IMR-90 (cell line): ENCODE results near the gene SYT2. TPM values are rescaled to one million over a fixed set of nuclear protein-coding genes. Genes with fewer than 3 reads are reported as not detected.
"Not testable (repeated sequence)": the region's sequence is repeated elsewhere in the genome, so short reads cannot be mapped to it uniquely, and the experiment has no call there.

Experiments used
- ATAC-seq: fragments of 200-7000 bp; cut with Tn5 transposase; 2 replicates; pipeline ENCODE4 v1.9.1; 2020; ENCODE audit warnings: low read depth, mild to moderate bottlenecking, moderate library complexity
- BruUV-seq: library from RNA; stranded (reverse); fragments of 400-500 nt; replicated peaks from 2 replicates; lab custom pipeline; 2021; lab: Mats Ljungman, UMichigan
- CTCF ChIA-PET: fragments of 300-600 bp; formaldehyde crosslinking; extraction: SDS; loops from one replicate; lab custom pipeline; 2021; ENCODE audit warnings: antibody characterized with exemption; lab: Yijun Ruan, JAX
- POLR2A ChIA-PET: fragments of 300-600 bp; sonication (Branson Sonifier 250); formaldehyde crosslinking; loops from one replicate; lab custom pipeline; 2022; ENCODE audit warnings: antibody characterized with exemption; ENCODE audit not compliant: unreplicated experiment; lab: Charles Lee
- DNase-seq: peaks from one replicate; pipeline ENCODE4 v3.0.0; 2013
- H2AFZ ChIP-seq: replicated peaks from 2 replicates; pipeline ENCODE3; 2013; ENCODE audit warnings: low read length, mild to moderate bottlenecking; ENCODE audit not compliant: poor library complexity
- H2AK5ac ChIP-seq: 2 replicates; pipeline ENCODE4 v1.6.1; 2013; ENCODE audit warnings: low read depth, low read length, inconsistent platforms
- H2AK9ac ChIP-seq: replicated peaks from 2 replicates; pipeline ENCODE3; 2013; ENCODE audit warnings: mild to moderate bottlenecking, low read depth, low read length, moderate library complexity; ENCODE audit not compliant: poor library complexity
- H2BK120ac ChIP-seq: 2 replicates; pipeline ENCODE4 v1.6.1; 2013; ENCODE audit warnings: low read depth, low read length, inconsistent platforms
- H2BK15ac ChIP-seq: 3 replicates; pipeline ENCODE4 v1.6.1; 2013; ENCODE audit warnings: low read depth, low read length, inconsistent platforms
- H2BK20ac ChIP-seq: 2 replicates; pipeline ENCODE4 v1.6.1; 2013; ENCODE audit warnings: low read depth, mild to moderate bottlenecking, inconsistent platforms, low read length, moderate library complexity
- H2BK5ac ChIP-seq: 2 replicates; pipeline ENCODE4 v1.6.1; 2013; ENCODE audit warnings: mild to moderate bottlenecking, low read depth, low read length, inconsistent platforms; ENCODE audit not compliant: poor library complexity, severe bottlenecking
- H3K14ac ChIP-seq: replicated peaks from 2 replicates; pipeline ENCODE4 v1.6.1; 2013; ENCODE audit warnings: low read depth, low read length, inconsistent platforms
- H3K18ac ChIP-seq: 2 replicates; pipeline ENCODE4 v1.6.1; 2013; ENCODE audit warnings: low read depth, low read length, control low read depth
- H3K23ac ChIP-seq: 2 replicates; pipeline ENCODE4 v1.6.1; 2013; ENCODE audit warnings: low read depth, low read length, inconsistent platforms
- H3K27ac ChIP-seq: 2 replicates; pipeline ENCODE4 v1.5.1; 2013; ENCODE audit warnings: mild to moderate bottlenecking, control low read depth, low read length; ENCODE audit not compliant: insufficient read depth
- H3K27me3 ChIP-seq: 2 replicates; pipeline ENCODE4 v1.6.1; 2013; ENCODE audit warnings: low read length; ENCODE audit not compliant: control insufficient read depth, insufficient read depth
- H3K36me3 ChIP-seq: 2 replicates; pipeline ENCODE4 v1.6.1; 2013; ENCODE audit warnings: low read length, mixed read lengths; ENCODE audit not compliant: control insufficient read depth, insufficient read depth
- H3K4ac ChIP-seq: 2 replicates; pipeline ENCODE4 v1.6.1; 2013; ENCODE audit warnings: low read depth, low read length, inconsistent platforms
- H3K4me1 ChIP-seq: 2 replicates; pipeline ENCODE4 v1.6.1; 2013; ENCODE audit warnings: low read length, mixed read lengths; ENCODE audit not compliant: control insufficient read depth, insufficient read depth
- H3K4me2 ChIP-seq: 2 replicates; pipeline ENCODE4 v1.6.1; 2013; ENCODE audit warnings: low read depth, mild to moderate bottlenecking, control low read depth, low read length, moderate library complexity
- H3K4me3 ChIP-seq: 2 replicates; pipeline ENCODE4 v1.5.1; 2013; ENCODE audit warnings: low read depth, mild to moderate bottlenecking, control low read depth, low read length, moderate library complexity; ENCODE audit not compliant: insufficient read depth
- H3K56ac ChIP-seq: 2 replicates; pipeline ENCODE4 v1.6.1; 2013; ENCODE audit warnings: low read length, inconsistent platforms; ENCODE audit not compliant: insufficient read depth; ENCODE audit errors: extremely low read depth
- H3K79me1 ChIP-seq, 2 experiments: 2 replicates each; pipeline ENCODE4 v1.6.1; 2013; ENCODE audit warnings: low read length in 2 of 2, inconsistent platforms in 1 of 2, low read depth in 1 of 2
- H3K9ac ChIP-seq: 2 replicates; pipeline ENCODE4 v1.6.1; 2013; ENCODE audit warnings: low read depth, low read length, control low read depth
- H3K9me1 ChIP-seq: 2 replicates; pipeline ENCODE4 v1.6.1; 2013; ENCODE audit warnings: low read length, inconsistent platforms; ENCODE audit not compliant: insufficient read depth
- H3K9me3 ChIP-seq: 2 replicates; pipeline ENCODE4 v1.6.1; 2013; ENCODE audit warnings: low read length; ENCODE audit not compliant: control insufficient read depth, insufficient read depth
- H4K20me1 ChIP-seq: 2 replicates; pipeline ENCODE4 v1.6.1; 2013; ENCODE audit warnings: low read length, inconsistent platforms; ENCODE audit not compliant: insufficient read depth
- H4K5ac ChIP-seq: 2 replicates; pipeline ENCODE4 v1.6.1; 2013; ENCODE audit warnings: mild to moderate bottlenecking, low read depth, low read length, control low read depth
- H4K8ac ChIP-seq, 2 experiments: 2 replicates each; pipeline ENCODE4 v1.6.1; 2013; ENCODE audit warnings: low read depth in 2 of 2, low read length in 2 of 2, control low read depth in 1 of 2, inconsistent platforms in 1 of 2
- H4K91ac ChIP-seq: 2 replicates; pipeline ENCODE4 v1.6.1; 2013; ENCODE audit warnings: low read depth, low read length, inconsistent platforms; ENCODE audit not compliant: insufficient read depth
- MXI1 ChIP-seq: IDR thresholded peaks from 2 replicates; pipeline ENCODE4 v1.6.1; 2012; ENCODE audit warnings: low read depth, mild to moderate bottlenecking, low read length, moderate library complexity, borderline replicate concordance
- USF2 ChIP-seq: fragments of 150-350 bp; IDR thresholded peaks from 2 replicates; pipeline ENCODE4 v1.6.1; 2017; ENCODE audit warnings: mild to moderate bottlenecking, antibody characterized with exemption, low read length, low read depth
- WGBS, 2 experiments: methylation state at CpG; one replicate each; pipeline versions ENCODE4 v1.1.5 to v1.1.7; 2013; ENCODE audit warnings: missing lambda C conversion rate in 2 of 2; ENCODE audit not compliant: insufficient read length in 1 of 2; ENCODE audit errors: extremely low coverage in 2 of 2; 5-methylcytosine and 5-hydroxymethylcytosine counted together
- dilution Hi-C: fragments of 300-500 bp; cut with HindIII; formaldehyde crosslinking; loops from one replicate; pipeline ENCODE4 v1.14.3; 2018; ENCODE audit warnings: low sequenced_read_pairs; ENCODE audit not compliant: unreplicated experiment
- in situ Hi-C: fragments of 300-500 bp; cut with MboI; formaldehyde crosslinking; loops from 3 replicates; pipeline ENCODE4 v1.14.3; 2019; ENCODE audit warnings: low sequenced_read_pairs, inconsistent platforms, mixed read lengths
- intact Hi-C: fragments of 100-400 bp; cut with micrococcal nuclease; formaldehyde crosslinking; loops from 2 replicates; pipeline ENCODE4 v1.10.0; 2022
- polyA plus RNA-seq, 3 experiments: library from polyadenylated mRNA; depleted of rRNA; stranded (reverse); fragments of >200 nt; gene quantifications; 2 replicates each; pipeline ENCODE4 v1.2.3, GENCODE V29; 2012; ENCODE audit warnings: low replicate concordance in 1 of 3
- total RNA-seq: library from RNA; depleted of rRNA; stranded (reverse); fragments of >200 nt; gene quantifications from 2 replicates; pipeline ENCODE4 v1.2.3, GENCODE V29; 2012

Gene SYT2
- total and polyA plus RNA-seq, 2 of the 4 experiments (the other 2 are of a cell fraction) = under 0.01 TPM

GRCh38 chr1:202615501-202616354 is 94.5 kb downstream of the SYT2 start (continued):
- TF ChIP-seq USF2 (no peak), MXI1 (no peak)

- dilution Hi-C loops, H4K5ac ChIP-seq, H3K4me3 ChIP-seq, BruUV-seq, H3K36me3 ChIP-seq, H3K27me3 ChIP-seq, H4K20me1 ChIP-seq, H2AK9ac ChIP-seq, H3K9me3 ChIP-seq, H3K56ac ChIP-seq, H3K9ac ChIP-seq, intact Hi-C loops, DNase-seq, H3K79me1 ChIP-seq, POLR2A ChIA-PET: not testable (repeated sequence)
- peaks cover 28% of the 10 kb centered on the region for H3K9me1 ChIP-seq
- WGBS, 2 experiments = no CpG with 5 or more reads among the region's 1 CpG
- H4K8ac ChIP-seq = peak overlapping the region; percentile 60 to 82; a peak in 2 of 4 replicates
- peak overlapping the region; percentile 30 for H2BK5ac ChIP-seq
- peak overlapping the region; percentile 90 for H3K14ac ChIP-seq
- peak overlapping the region; percentile 61; the same call in 1 of the 2 replicates for H3K18ac ChIP-seq
- ATAC-seq = peak; percentile 8
- in situ Hi-C loops = loop anchor here (10.0 kb wide), 1 partner anchor 270 kb away; the partner anchor contains the start of genes PPP1R12B and UBE2T
- peak overlapping the region; percentile 90 for H2BK120ac ChIP-seq
- peaks cover 28% of the 10 kb centered on the region for H3K4me1 ChIP-seq
- H3K4ac ChIP-seq = peak overlapping the region; percentile 95
- H3K4me2 ChIP-seq = peak overlapping the region; percentile 30; the same call in 1 of the 2 replicates
- peak overlapping the region; percentile 41; the same call in 1 of the 2 replicates for H3K27ac ChIP-seq
- H2BK15ac ChIP-seq = peak overlapping the region; percentile 27; the same call in 1 of the 3 replicates
- H2AFZ ChIP-seq = peak overlapping the region; percentile 75
- H3K23ac ChIP-seq = peak overlapping the region; percentile 89
- H2BK20ac ChIP-seq = peak overlapping the region; percentile 96
- CTCF ChIA-PET = interaction anchor here (0.8 to 1.7 kb wide), 2 partner anchors 15 to 20 kb away, joined by 3 to 6 read pairs; no protein-coding TSS in a partner anchor
- H4K91ac ChIP-seq = peak overlapping the region; percentile 88
- H2AK5ac ChIP-seq = peak overlapping the region; percentile 87; the same call in 1 of the 2 replicates
Measured at GRCh38 chr1:202615208-202615500, 95.1 kb downstream of the SYT2 start.
